ENCODE results near the gene C19orf12.

The C19orf12 gene

DNA sequence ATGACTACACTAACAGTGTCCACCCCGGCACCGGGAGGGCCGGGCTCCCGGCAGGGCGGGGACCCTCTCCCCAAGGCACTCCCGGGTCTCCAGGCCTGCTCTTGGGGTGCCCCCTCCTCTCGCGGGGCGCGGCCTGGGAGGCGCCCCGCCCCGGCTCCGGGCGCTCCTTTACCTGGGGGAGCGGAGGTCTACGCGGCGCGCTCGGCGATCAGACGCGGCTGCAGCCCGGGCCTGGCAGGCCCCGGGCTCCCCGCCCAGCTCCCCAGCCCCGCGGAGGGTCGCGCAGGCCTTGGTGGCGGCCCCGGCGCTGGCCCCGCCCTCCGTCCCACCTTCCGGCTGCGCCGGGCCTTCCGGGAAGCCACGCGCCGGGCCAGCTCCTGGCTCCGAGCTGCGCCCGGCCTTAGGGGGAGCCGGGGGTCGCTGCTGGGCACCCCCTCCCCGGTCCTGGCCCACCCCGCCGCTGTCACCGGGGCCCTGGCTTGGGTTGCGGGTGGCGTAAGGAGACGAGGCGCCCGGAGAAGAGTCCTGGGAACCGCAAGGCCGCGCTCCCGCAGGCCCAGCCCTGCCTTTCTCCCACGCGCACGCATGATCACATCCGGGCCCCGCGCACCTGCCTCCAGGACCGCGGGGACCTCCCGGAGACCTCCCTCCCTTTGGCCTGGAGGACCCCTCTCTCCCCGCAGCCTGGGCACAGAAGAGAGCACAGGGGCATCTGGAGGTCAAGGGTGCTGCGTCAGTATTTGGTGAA is at the start of gene C19orf12:
Gene C19orf12, minus strand, starts transcription at position 309 of the 748 bp plus-strand sequence. CDS start 6,848 bp downstream, outside the sequence.
- ATAC-seq: peak; percentile 86
- TF ChIP-seq CSDC2 (CRISPR knock-in tag; IDR thresholded peaks at IDR 0.05) (0 out of 2 replicates have a peak, but pooled peaks have one; percentile 20), RARB (CRISPR knock-in tag; IDR thresholded peaks at IDR 0.05) (no peak)

DNA sequence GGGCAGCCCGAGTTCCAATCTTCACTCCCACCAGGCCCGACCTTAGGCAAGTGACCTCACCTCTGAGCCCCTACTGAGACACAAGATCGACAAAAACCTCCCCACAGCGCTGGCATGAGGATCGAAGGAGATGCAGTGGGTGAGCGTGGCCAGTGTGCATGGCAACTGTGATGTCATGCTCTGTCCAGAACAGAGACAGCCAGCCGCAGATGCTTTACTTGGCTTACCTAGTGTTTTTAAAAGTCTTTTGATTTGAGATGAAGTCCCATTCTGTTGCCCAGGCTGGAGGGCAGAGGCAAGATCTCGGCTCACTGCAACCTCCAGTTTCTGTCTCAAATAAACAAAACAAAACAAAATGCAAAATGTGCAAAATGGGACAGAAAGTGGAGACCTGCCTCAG is 49.3 kb upstream of the C19orf12 start:
- TF ChIP-seq RARB (CRISPR knock-in tag; IDR thresholded peaks at IDR 0.05) (no peak), OSR1 (CRISPR knock-in tag; IDR thresholded peaks at IDR 0.05) (no peak), BACH2 (CRISPR knock-in tag; IDR thresholded peaks at IDR 0.05; ENCODE audit: borderline replicate concordance) (no peak), ZNF8 (CRISPR knock-in tag; IDR thresholded peaks at IDR 0.05) (no peak), SNAI2 (CRISPR knock-in tag; IDR thresholded peaks at IDR 0.05) (no peak), ZFP3 (CRISPR knock-in tag; IDR thresholded peaks at IDR 0.05) (no peak), ZNF70 (CRISPR knock-in tag; IDR thresholded peaks at IDR 0.05) (no peak), TOX (CRISPR knock-in tag; IDR thresholded peaks at IDR 0.05; ENCODE audit: borderline replicate concordance) (no peak), ESRRG (CRISPR knock-in tag; IDR thresholded peaks at IDR 0.05) (no peak), ARNTL (CRISPR knock-in tag; IDR thresholded peaks at IDR 0.05; ENCODE audit: borderline replicate concordance, low read depth) (no peak), PPARA (CRISPR knock-in tag; IDR thresholded peaks at IDR 0.05; ENCODE audit: borderline replicate concordance) (no peak), ZNF565 (CRISPR knock-in tag; conservative IDR thresholded peaks at IDR 0.05; ENCODE audit: low read depth) (no peak), CSDC2 (CRISPR knock-in tag; IDR thresholded peaks at IDR 0.05) (no peak)
- TF ChIP-seq, protein P1, sequence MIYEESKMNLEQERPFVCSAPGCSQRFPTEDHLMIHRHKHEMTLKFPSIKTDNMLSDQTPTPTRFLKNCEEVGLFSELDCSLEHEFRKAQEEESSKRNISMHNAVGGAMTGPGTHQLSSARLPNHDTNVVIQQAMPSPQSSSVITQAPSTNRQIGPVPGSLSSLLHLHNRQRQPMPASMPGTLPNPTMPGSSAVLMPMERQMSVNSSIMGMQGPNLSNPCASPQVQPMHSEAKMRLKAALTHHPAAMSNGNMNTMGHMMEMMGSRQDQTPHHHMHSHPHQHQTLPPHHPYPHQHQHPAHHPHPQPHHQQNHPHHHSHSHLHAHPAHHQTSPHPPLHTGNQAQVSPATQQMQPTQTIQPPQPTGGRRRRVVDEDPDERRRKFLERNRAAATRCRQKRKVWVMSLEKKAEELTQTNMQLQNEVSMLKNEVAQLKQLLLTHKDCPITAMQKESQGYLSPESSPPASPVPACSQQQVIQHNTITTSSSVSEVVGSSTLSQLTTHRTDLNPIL (CRISPR knock-in tag; IDR thresholded peaks at IDR 0.05; ENCODE audit: low read depth): no peak
- TF ChIP-seq, protein P2, sequence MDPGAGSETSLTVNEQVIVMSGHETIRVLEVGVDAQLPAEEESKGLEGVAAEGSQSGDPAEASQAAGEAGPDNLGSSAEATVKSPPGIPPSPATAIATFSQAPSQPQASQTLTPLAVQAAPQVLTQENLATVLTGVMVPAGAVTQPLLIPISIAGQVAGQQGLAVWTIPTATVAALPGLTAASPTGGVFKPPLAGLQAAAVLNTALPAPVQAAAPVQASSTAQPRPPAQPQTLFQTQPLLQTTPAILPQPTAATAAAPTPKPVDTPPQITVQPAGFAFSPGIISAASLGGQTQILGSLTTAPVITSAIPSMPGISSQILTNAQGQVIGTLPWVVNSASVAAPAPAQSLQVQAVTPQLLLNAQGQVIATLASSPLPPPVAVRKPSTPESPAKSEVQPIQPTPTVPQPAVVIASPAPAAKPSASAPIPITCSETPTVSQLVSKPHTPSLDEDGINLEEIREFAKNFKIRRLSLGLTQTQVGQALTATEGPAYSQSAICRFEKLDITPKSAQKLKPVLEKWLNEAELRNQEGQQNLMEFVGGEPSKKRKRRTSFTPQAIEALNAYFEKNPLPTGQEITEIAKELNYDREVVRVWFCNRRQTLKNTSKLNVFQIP (CRISPR knock-in tag; IDR thresholded peaks at IDR 0.05; ENCODE audit: borderline replicate concordance, low read depth): no peak
- no peak for ATAC-seq

DNA sequence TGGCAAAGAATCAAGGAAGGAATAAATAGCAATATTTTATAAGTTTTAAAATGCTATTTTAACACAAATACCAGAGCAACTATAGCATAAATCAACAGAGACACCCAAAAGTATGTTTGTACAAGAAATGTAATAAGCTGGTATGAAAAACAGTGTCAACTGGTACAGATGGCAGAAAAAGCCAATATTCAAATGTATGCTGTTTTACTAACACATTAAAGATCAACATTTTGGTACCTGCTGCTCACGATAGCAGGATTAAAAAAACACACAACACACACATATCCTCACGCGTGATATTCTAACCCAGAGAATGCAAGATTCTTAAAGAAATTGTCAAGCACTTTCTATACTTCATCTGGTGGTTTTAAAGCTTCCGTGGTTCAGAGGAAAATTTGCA is 48.1 kb upstream of the C19orf12 start:
- TF ChIP-seq, protein P2 (CRISPR knock-in tag; IDR thresholded peaks at IDR 0.05; ENCODE audit: borderline replicate concordance, low read depth): no peak
- ATAC-seq: no peak

DNA sequence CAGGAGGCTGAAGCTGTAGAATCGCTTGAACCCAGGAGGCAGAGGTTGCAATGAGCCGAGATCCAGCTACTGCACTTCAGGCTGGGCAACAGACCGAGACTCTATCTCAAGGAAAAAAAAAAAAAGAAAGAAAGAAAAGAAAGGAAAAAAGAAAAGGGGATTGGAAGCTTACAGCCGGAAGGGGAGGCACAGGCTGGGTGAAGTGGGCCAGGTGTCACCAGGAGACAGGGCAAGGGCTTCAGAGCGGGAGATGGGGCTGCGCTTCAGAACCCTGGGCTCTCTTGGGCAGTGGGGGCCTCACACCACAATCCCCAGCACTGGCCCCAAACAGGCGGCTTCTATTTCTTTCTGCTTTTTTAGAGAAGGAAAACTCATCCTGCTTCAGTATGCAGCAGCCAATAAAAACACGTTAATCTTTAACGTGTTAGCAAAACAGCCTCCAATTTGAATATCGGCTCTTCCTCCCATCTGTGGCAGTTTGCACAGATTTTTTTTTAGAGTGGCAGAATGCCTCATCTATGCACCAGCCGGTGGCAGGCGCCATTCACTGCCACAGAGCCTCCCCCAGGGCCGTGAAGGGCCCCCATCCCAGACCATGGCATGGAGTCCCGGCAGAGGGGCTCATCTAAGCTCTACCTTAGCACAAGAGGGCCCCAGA is 46.6 kb upstream of the C19orf12 start:
- no peak for ATAC-seq
- TF ChIP-seq TCF4 (CRISPR knock-in tag; IDR thresholded peaks at IDR 0.05; ENCODE audit: borderline replicate concordance) (no peak), BACH2 (CRISPR knock-in tag; IDR thresholded peaks at IDR 0.05; ENCODE audit: borderline replicate concordance) (no peak), RARB (CRISPR knock-in tag; IDR thresholded peaks at IDR 0.05) (no peak), SNAI2 (CRISPR knock-in tag; IDR thresholded peaks at IDR 0.05) (no peak), CSDC2 (CRISPR knock-in tag; IDR thresholded peaks at IDR 0.05) (no peak), ZNF8 (CRISPR knock-in tag; IDR thresholded peaks at IDR 0.05) (no peak), ZFP30 (CRISPR knock-in tag; IDR thresholded peaks at IDR 0.05) (no peak), ZFP3 (CRISPR knock-in tag; IDR thresholded peaks at IDR 0.05) (no peak), TOX (CRISPR knock-in tag; IDR thresholded peaks at IDR 0.05; ENCODE audit: borderline replicate concordance) (no peak), ZC3H10 (CRISPR knock-in tag; IDR thresholded peaks at IDR 0.05) (no peak), ZNF565 (CRISPR knock-in tag; conservative IDR thresholded peaks at IDR 0.05; ENCODE audit: low read depth) (no peak), GLIS3 (CRISPR knock-in tag; IDR thresholded peaks at IDR 0.05) (no peak), ZNF70 (CRISPR knock-in tag; IDR thresholded peaks at IDR 0.05) (no peak)
- TF ChIP-seq, protein P2 (CRISPR knock-in tag; IDR thresholded peaks at IDR 0.05; ENCODE audit: borderline replicate concordance, low read depth): no peak
- TF ChIP-seq, protein P1 (CRISPR knock-in tag; IDR thresholded peaks at IDR 0.05; ENCODE audit: low read depth): no peak
- TF ChIP-seq, protein P3, sequence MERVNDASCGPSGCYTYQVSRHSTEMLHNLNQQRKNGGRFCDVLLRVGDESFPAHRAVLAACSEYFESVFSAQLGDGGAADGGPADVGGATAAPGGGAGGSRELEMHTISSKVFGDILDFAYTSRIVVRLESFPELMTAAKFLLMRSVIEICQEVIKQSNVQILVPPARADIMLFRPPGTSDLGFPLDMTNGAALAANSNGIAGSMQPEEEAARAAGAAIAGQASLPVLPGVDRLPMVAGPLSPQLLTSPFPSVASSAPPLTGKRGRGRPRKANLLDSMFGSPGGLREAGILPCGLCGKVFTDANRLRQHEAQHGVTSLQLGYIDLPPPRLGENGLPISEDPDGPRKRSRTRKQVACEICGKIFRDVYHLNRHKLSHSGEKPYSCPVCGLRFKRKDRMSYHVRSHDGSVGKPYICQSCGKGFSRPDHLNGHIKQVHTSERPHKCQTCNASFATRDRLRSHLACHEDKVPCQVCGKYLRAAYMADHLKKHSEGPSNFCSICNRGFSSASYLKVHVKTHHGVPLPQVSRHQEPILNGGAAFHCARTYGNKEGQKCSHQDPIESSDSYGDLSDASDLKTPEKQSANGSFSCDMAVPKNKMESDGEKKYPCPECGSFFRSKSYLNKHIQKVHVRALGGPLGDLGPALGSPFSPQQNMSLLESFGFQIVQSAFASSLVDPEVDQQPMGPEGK (CRISPR knock-in tag; IDR thresholded peaks at IDR 0.05; ENCODE audit: borderline replicate concordance): no peak
- TF ChIP-seq, protein P4, sequence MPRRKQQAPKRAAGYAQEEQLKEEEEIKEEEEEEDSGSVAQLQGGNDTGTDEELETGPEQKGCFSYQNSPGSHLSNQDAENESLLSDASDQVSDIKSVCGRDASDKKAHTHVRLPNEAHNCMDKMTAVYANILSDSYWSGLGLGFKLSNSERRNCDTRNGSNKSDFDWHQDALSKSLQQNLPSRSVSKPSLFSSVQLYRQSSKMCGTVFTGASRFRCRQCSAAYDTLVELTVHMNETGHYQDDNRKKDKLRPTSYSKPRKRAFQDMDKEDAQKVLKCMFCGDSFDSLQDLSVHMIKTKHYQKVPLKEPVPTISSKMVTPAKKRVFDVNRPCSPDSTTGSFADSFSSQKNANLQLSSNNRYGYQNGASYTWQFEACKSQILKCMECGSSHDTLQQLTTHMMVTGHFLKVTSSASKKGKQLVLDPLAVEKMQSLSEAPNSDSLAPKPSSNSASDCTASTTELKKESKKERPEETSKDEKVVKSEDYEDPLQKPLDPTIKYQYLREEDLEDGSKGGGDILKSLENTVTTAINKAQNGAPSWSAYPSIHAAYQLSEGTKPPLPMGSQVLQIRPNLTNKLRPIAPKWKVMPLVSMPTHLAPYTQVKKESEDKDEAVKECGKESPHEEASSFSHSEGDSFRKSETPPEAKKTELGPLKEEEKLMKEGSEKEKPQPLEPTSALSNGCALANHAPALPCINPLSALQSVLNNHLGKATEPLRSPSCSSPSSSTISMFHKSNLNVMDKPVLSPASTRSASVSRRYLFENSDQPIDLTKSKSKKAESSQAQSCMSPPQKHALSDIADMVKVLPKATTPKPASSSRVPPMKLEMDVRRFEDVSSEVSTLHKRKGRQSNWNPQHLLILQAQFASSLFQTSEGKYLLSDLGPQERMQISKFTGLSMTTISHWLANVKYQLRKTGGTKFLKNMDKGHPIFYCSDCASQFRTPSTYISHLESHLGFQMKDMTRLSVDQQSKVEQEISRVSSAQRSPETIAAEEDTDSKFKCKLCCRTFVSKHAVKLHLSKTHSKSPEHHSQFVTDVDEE (CRISPR knock-in tag; IDR thresholded peaks at IDR 0.05): no peak

All from SK-N-SH treated with all-trans-retinoic acid at 6 μM for 48 hours (cell line).